ENCODE data around the gene AEBP1.

AEBP1 gene

GRCh38 chr7:44067064-44067951, 36.8 kb upstream of the AEBP1 start:
- DNase-seq, result peak; percentile 43

- DNase-seq, result no peak
Measured at GRCh38 chr7:44068054-44068453, 36.1 kb upstream of the AEBP1 start.

- DNase-seq, result no peak
Measured at GRCh38 chr7:44071726-44072363, 32.3 kb upstream of the AEBP1 start.

GRCh38 chr7:44072364-44073231, 31.5 kb upstream of the AEBP1 start:
- peak; percentile 91 for DNase-seq

GRCh38 chr7:44073664-44074348, 30.3 kb upstream of the AEBP1 start:
- DNase-seq, result peak; percentile 84

GRCh38 chr7:44074349-44074695, 29.8 kb upstream of the AEBP1 start:
- no peak for DNase-seq

GRCh38 chr7:44075296-44076075, 28.7 kb upstream of the AEBP1 start:
- DNase-seq, result no peak

- no peak for DNase-seq
Measured at GRCh38 chr7:44076101-44076895, 27.8 kb upstream of the AEBP1 start.

- DNase-seq, result no peak
Measured at GRCh38 chr7:44077061-44077460, 27.1 kb upstream of the AEBP1 start.

- no peak for DNase-seq
Measured at GRCh38 chr7:44077681-44078091, 26.5 kb upstream of the AEBP1 start.

- no peak for DNase-seq
Measured at GRCh38 chr7:44078521-44078920, 25.6 kb upstream of the AEBP1 start.

- no peak for DNase-seq
Measured at GRCh38 chr7:44079331-44080021, 24.7 kb upstream of the AEBP1 start.

GRCh38 chr7:44080118-44080517, 24.0 kb upstream of the AEBP1 start:
- no peak for DNase-seq

- DNase-seq, result no peak
Measured at GRCh38 chr7:44080686-44081265, 23.4 kb upstream of the AEBP1 start.

- no peak for DNase-seq
Measured at GRCh38 chr7:44081266-44081748, 22.8 kb upstream of the AEBP1 start.

- DNase-seq, result peak; percentile 100
Measured at GRCh38 chr7:44082541-44083207, 21.5 kb upstream of the AEBP1 start.

- DNase-seq, result no peak
Measured at GRCh38 chr7:44083796-44084195, 20.3 kb upstream of the AEBP1 start.

- no peak for DNase-seq
Measured at GRCh38 chr7:44084701-44085100, 19.4 kb upstream of the AEBP1 start.

- DNase-seq, result no peak
Measured at GRCh38 chr7:44085546-44085945, 18.6 kb upstream of the AEBP1 start.
